Parathyroid adenoma (tissue), 2 donors: ENCODE data around the gene PHYHIPL.
"Not testable (repeated sequence)": the region's sequence is repeated elsewhere in the genome, so short reads cannot be mapped to it uniquely, and the experiment has no call there.

Experiments used
- H2AFZ ChIP-seq: fragments of 300-600 bp; sonication (generic); one replicate; pipeline ENCODE4 v1.7.0; 2017; ENCODE audit warnings: antibody characterized with exemption, mild to moderate bottlenecking
- H3K27ac ChIP-seq: fragments of 300-600 bp; sonication (generic); one replicate; pipeline ENCODE4 v1.7.0; 2017
- H3K27me3 ChIP-seq: fragments of 300-600 bp; sonication (generic); one replicate; pipeline ENCODE4 v1.7.0; 2017; ENCODE audit warnings: low read length; ENCODE audit not compliant: control insufficient read depth, insufficient read depth
- H3K36me3 ChIP-seq: fragments of 300-600 bp; sonication (generic); one replicate; pipeline ENCODE4 v1.7.0; 2017; ENCODE audit warnings: low read length; ENCODE audit not compliant: control insufficient read depth, insufficient read depth
- H3K4me1 ChIP-seq: fragments of 300-600 bp; sonication (generic); one replicate; pipeline ENCODE4 v1.7.0; 2017; ENCODE audit warnings: control low read depth
- H3K4me2 ChIP-seq: fragments of 300-600 bp; sonication (generic); one replicate; pipeline ENCODE4 v1.7.0; 2017; ENCODE audit warnings: low read length
- H3K4me3 ChIP-seq: fragments of 300-600 bp; sonication (generic); one replicate; pipeline ENCODE4 v1.7.0; 2017; ENCODE audit warnings: low read depth, low read length
- H3K79me2 ChIP-seq: fragments of 300-600 bp; sonication (generic); one replicate; pipeline ENCODE4 v1.7.0; 2017; ENCODE audit warnings: control low read depth
- H3K9ac ChIP-seq: fragments of 300-600 bp; sonication (generic); one replicate; pipeline ENCODE4 v1.7.0; 2017; ENCODE audit warnings: mild to moderate bottlenecking
- H3K9me3 ChIP-seq: fragments of 300-600 bp; sonication (generic); one replicate; pipeline ENCODE4 v1.7.0; 2017; ENCODE audit warnings: low read length; ENCODE audit not compliant: control insufficient read depth
- CTCF ChIP-seq: fragments of 300-600 bp; sonication (generic); IDR thresholded peaks from one replicate; pipeline ENCODE4 v1.7.0; 2017; ENCODE audit warnings: antibody characterized with exemption, mild to moderate bottlenecking
- donor health status: primary hyperparathyroidism.

Gene PHYHIPL

GRCh38 chr10:59236064-59236697, 59.7 kb downstream of the PHYHIPL start:
- no peak for TF ChIP-seq CTCF
- Histone ChIP-seq H3K9me3 (no peaks in the 10 kb centered on the region), H2AFZ (no peak overlapping the region), H3K27me3 (no peaks in the 10 kb centered on the region), H3K4me2 (no peak overlapping the region), H3K36me3 (no peaks in the 10 kb centered on the region), H3K79me2 (no peaks in the 10 kb centered on the region), H3K4me1 (no peaks in the 10 kb centered on the region), H3K27ac (no peak overlapping the region), H3K4me3 (no peak overlapping the region), H3K9ac (no peak overlapping the region)

GRCh38 chr10:59237775-59238174, 61.3 kb downstream of the PHYHIPL start:
- no peaks in the 10 kb centered on the region for H3K79me2 ChIP-seq

GRCh38 chr10:59239108-59239507, 62.7 kb downstream of the PHYHIPL start:
- not testable (repeated sequence) for H3K9ac ChIP-seq, H3K79me2 ChIP-seq, H3K9me3 ChIP-seq, H2AFZ ChIP-seq, H3K27ac ChIP-seq, H3K27me3 ChIP-seq, H3K4me1 ChIP-seq, H3K4me2 ChIP-seq, H3K36me3 ChIP-seq, H3K4me3 ChIP-seq

More at GRCh38 chr10:59237775-59238174, 61.3 kb downstream of the PHYHIPL start:
- Histone ChIP-seq H3K9ac (no peak overlapping the region), H3K4me3 (no peak overlapping the region), H3K4me1 (no peaks in the 10 kb centered on the region), H3K36me3 (no peaks in the 10 kb centered on the region), H3K27me3 (no peaks in the 10 kb centered on the region), H2AFZ (no peak overlapping the region), H3K27ac (no peak overlapping the region), H3K9me3 (no peaks in the 10 kb centered on the region), H3K4me2 (no peak overlapping the region)
- no peak for TF ChIP-seq CTCF

GRCh38 chr10:59240582-59241183, 64.2 kb downstream of the PHYHIPL start:
- peak; percentile 85 for TF ChIP-seq CTCF
- Histone ChIP-seq H3K4me2 (no peak overlapping the region), H3K9me3 (no peaks in the 10 kb centered on the region), H3K4me3 (no peak overlapping the region), H3K27ac (no peak overlapping the region), H3K27me3 (no peaks in the 10 kb centered on the region), H2AFZ (no peak overlapping the region), H3K4me1 (no peaks in the 10 kb centered on the region), H3K36me3 (no peaks in the 10 kb centered on the region), H3K79me2 (no peaks in the 10 kb centered on the region), H3K9ac (no peak overlapping the region)

GRCh38 chr10:59242057-59242456, 65.6 kb downstream of the PHYHIPL start:
- TF ChIP-seq CTCF: no peak
- H3K4me2 ChIP-seq: no peak overlapping the region
- H3K36me3 ChIP-seq: no peaks in the 10 kb centered on the region
- no peak overlapping the region for H3K4me3 ChIP-seq
- no peak overlapping the region for H3K9ac ChIP-seq
- H3K27me3 ChIP-seq: no peaks in the 10 kb centered on the region
- H3K4me1 ChIP-seq: no peaks in the 10 kb centered on the region
- H3K27ac ChIP-seq: no peak overlapping the region
- H2AFZ ChIP-seq: no peak overlapping the region
- no peaks in the 10 kb centered on the region for H3K9me3 ChIP-seq
- no peaks in the 10 kb centered on the region for H3K79me2 ChIP-seq
